Inflammatory macrophage treated with lipopolysaccharide for 4 hours (primary cell): Measurements from ENCODE around the gene TSHZ1.

Source experiments
- DNase-seq: peaks from one replicate; pipeline ENCODE4 v3.0.0-alpha.2; 2020

TSHZ1 gene

DNA sequence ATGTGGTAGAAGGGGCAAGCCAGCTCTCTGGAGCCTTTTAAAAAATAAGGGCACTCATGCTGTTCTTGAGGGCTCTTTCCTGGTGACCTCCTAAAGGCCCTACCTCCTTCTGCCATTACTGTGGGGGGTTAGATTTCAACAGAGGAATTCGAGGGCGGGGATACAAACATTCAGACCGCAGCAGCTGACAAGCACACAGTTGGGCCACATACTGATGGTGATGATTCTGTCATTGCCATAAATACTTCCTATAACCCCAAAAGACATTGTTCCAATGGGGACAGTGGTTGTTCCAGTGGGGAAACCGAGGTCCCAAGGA, 67.0 kb downstream of the TSHZ1 start:
- DNase-seq: no peak

DNA sequence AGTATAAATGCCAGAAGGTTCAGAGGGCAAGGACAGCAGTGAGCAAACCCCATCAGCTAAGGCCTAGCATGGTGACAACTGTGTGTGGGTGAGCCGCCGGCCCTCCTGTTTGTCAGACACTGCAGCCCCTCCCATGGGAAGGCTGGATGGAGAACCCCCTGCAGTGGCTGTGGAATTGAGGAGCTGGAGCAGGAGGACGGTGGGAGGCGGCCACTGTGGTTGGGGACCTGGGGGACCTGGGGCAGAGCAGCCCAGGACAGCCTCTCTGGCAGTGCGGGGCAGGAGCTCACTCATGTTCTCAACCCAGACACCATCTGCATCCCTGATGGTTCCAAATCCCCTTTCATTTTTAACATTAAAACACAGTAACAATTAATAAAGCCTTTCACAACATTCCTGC, 68.8 kb downstream of the TSHZ1 start:
- DNase-seq: no peak

DNA sequence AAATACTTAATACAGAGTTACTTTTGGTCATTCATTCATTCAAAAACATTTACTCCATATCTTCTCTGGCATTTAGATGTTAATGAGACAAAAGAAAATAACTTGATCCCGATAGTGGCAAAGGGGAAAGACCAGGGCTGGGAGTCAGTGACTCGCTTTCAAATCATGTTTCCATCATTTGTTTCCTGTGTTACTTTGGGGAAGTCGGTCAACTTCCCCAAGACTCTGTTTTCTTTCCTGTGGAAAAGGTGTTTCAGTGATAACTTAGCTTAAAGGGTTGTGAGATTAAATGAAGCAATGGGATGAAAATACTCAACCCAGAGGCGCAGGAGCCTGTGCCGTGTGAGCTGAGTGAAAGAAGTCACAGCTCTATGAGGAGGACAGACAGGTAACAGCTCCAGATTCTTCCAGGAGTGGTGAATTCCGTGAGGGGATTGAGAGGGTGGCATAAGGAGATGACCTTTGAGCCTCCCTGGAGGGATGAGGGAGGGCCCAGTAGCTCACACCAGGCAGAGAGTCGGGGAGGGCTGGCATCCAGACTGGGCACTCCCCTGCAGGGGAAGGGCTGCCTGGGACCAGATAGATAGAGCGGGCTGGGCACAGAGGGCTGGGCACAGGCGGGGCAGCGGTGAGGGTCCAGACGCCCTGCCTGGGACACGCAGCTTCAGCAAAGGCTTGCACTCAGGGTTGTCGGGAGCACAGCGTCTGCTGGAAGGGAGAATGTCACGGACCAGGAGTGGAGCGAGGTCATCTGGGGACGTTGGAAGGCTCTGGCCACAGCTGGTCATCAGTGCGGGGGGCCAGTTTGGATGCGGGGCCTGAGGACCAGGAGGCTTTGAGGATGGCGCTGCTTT, 70.1 kb downstream of the TSHZ1 start:
- DNase-seq: no peak

DNA sequence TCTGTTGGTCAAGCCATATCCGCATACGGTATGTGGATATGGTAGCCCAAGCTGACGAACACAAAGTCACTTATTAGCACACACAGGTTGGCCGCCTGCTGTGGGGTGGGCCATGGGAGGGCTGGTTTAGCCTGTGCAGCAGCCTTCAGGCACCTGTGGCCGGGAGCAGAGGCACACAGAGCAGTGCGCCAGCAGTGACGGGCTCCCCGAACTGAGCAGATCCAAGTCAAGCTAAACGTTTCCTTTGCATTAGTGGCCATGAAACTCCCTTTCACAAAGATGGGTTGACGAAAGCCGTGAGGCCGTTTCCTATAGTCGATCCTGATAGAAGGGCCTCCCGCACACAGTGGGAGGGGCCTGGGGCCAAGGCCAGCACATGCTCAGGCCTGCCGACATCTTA, 72.1 kb downstream of the TSHZ1 start:
- no peak for DNase-seq

DNA sequence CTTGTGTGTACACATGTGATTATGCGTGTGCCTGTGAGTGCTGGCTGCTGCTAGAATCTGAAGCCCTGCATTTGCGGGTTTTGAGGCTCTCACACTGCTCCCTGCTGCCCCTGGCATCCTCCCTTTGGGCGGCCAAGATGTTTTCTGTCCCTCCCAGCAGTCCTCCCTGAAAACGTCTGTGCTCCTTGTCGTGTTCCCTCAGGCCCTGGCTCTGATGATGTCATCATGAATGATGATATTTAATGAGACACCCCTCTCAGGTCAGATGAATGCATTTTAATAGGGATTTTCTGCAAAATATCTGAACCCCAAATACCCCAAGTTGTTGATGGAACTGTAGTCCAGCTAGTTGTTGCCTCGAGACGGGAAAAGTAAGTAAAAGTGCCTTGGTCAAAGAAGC, 73.1 kb downstream of the TSHZ1 start:
- no peak for DNase-seq

DNA sequence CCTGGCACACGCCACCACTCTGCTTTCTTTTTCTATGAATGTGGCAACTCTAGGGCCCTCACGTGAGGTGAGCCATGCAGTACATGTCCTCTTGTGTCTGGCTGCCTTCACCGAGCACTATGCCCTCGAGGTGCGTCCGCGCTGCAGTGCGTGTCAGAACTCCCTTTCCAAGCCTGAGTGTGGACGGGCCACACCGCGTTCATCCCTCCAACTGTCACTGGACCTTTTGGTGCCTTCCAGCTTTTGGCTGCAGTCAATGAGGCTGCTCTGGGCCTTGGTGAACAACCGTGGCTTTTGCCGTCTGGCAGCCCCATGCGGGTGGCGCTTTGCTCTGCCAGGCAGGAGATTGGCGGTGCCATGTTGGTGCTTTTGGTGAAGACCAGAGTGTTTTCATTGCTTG, 74.0 kb downstream of the TSHZ1 start:
- DNase-seq: no peak

DNA sequence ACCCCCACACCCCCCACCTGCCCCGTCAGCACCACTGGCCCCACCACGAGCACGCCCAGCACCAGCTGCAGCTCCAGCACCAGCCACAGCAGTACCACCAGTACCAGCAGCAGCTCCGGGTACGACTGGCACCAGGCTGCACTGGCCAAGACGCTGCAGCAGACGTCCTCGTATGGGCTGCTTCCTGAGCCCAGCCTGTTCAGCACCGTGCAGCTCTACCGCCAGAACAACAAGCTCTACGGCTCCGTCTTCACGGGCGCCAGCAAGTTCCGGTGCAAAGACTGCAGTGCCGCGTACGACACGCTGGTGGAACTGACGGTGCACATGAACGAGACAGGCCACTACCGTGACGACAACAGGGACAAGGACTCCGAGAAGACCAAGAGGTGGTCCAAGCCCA, 75.3 kb downstream of the TSHZ1 start:
- DNase-seq: no peak

DNA sequence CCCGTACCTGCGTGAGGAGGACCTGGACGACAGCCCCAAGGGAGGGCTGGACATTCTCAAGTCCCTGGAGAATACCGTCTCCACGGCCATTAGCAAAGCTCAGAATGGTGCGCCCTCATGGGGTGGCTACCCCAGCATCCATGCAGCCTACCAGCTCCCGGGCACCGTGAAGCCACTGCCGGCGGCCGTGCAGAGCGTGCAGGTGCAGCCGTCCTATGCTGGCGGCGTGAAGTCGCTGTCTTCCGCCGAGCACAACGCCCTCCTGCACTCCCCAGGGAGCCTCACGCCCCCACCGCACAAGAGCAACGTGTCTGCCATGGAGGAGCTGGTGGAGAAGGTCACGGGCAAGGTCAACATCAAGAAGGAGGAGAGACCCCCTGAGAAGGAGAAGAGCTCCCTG, 76.4 kb downstream of the TSHZ1 start:
- no peak for DNase-seq

DNA sequence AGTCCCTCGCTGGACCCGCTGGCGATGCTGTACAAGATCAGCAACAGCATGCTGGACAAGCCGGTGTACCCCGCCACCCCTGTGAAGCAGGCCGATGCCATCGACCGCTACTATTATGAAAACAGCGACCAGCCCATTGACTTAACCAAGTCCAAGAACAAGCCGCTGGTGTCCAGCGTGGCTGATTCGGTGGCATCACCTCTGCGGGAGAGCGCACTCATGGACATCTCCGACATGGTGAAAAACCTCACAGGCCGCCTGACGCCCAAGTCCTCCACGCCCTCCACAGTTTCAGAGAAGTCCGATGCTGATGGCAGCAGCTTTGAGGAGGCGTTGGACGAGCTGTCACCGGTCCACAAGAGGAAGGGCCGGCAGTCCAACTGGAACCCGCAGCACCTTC, 77.1 kb downstream of the TSHZ1 start:
- no peak for DNase-seq

DNA sequence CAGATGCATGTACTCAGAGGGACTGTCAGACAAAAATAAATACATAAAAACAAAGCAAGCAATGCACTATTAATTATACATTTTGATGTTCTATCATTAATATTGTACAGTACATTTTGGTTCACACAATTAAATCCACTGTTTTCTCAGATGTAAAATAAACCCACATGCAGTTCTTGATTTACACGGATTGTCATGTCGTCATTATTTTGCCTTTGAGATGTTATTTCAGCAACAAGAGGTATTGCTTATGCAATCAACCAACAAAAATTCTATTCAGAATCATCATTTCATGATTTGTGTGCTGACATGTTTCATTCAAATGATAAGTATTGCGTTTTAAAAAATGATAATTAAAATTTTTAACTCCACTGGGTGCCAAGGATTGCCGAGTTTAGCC, 79.2 kb downstream of the TSHZ1 start:
- no peak for DNase-seq

DNA sequence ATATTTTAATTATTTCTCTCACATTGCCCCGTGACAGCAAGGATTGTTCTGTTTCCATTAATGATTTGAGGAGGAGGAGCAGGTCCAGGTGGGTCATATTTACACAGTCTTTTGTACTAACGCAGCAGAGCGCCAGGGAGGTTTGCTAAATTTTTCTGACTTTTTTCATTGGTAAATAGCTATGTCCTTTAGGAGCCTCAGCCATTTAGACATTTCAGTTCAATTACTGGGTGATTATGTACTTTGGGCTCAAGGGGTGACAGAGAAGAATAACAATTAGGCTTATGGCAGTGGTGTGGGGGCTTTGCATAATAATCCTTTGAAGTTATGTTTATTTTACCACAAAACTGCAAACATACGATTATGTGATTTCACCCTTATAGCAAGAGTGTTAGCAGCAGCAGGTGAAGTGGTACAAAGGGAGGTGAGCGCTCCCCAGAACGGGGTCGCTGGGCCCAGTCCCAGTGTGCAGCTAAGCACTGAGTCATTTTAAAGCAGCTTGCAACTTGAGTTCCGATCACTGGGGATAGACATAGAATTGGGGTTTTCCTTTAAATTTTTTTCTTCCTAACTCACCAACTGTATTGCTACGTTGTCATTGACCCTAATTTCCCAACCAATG, 80.3 kb downstream of the TSHZ1 start:
- DNase-seq: no peak

DNA sequence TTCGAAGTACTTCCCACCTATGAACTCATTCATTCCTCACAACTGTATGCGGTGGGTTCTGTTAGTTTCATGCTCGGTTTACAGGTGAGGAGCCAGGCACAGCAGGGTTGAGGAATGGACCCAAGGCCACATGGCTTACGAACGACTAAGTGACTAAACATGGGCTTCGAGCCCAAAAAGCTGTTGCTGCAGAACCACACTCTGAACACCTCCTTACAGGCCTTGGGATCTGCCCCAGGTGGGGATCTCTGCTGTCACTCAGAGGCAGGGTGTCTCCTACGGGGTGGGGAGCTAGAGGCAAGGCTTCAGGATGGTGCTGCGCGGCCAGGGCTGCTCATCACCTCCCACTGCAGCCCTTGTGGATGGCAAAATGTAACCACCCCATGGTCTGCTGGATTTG, 80.9 kb downstream of the TSHZ1 start:
- DNase-seq: no peak

DNA sequence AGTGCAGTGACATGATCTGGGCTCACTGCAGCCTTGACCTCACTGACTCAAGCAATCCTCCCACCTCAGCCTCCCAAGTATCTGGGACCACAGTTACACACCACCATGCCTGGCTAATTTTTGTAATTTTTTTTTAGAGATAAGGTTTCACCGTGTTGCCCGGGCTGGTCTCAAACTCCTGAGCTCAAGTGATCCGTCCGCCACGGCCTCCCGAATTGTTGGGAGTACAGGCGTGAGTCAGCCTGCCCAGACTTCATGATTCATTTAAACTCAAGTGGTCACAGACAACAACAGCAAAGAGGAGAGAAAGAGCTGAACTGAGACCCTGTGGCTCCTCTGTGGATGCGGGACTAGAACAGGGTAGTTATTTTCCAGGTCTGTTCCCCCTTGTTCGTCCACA, 83.0 kb downstream of the TSHZ1 start:
- DNase-seq: no peak

DNA sequence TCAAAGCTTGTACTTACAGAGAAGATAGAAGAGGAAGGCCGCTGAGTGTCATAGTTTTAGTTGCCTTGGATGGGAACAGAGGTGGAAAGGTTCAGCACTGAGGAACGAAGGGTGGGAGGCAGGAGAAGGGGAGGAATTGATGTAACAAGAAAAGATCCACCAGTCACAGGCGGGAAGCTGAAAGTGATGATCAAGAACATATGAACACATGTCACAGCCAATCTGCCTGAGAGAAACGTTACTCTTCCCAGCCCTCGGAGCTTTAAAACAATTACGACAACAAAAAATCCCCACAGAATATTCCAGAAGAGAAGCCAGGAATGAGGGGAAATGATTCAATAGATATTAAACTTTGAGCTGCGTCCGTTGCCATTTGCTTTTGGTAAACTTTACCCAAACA, 87.1 kb downstream of the TSHZ1 start:
- DNase-seq: no peak

DNA sequence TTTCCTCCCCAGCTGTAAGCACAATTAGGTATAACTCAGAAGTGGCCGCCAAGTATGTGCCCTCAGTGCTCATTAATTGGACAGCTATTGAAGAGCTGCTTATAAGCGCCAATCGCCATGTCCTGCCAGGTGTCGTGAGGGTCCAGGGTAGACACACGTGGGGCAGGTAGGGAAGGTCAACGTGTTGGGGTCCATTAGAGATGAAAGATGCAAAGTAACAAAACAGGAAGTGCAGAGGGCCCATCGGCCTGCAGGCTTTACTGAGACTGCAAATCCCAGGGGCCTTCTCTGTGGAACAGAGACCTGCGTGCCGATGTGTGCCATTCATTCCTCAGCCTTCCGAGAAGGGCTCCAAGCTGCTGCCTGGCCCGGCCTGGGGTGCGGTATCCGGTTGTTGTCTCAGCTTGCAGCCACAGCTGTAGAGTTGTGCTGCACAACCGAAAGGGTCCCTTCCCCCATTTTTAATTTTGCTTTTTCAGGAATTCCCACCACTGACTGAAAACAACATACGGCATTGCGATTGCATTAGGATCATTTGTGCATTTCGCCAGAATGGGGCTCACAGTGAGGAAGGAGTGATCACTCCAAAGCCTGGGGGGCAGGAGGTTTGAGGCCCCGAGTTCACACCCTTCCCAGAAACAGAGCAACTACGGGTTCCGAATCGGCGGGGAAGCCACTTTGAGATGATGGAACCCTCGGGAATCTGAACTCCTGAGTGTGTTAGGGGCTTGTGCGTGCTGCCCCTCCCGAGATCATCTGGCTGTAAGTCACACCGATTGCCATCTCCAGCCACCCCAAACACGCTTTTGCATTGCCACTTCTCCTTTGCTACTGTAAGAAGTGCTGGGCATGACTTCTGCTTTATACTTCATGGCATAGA, 94.3 kb downstream of the TSHZ1 start:
- no peak for DNase-seq

DNA sequence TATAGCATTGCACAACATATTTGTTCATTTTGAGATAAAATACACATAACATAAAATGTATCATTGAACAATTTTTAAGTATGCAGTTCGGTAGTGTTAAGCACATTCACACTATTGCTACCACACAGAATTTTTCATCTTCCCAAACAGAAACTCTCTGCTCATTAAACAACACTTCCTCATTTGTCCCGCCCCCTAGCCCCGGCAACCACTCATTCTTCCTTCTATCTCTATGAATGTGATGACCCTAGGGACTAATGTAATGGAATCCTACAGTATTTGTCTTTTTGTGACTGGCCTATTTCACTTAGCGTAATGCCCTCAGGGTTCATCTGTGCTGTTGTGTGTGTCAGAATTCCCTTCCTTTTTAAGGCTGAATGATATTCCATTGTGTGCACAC, 95.4 kb downstream of the TSHZ1 start:
- no peak for DNase-seq

DNA sequence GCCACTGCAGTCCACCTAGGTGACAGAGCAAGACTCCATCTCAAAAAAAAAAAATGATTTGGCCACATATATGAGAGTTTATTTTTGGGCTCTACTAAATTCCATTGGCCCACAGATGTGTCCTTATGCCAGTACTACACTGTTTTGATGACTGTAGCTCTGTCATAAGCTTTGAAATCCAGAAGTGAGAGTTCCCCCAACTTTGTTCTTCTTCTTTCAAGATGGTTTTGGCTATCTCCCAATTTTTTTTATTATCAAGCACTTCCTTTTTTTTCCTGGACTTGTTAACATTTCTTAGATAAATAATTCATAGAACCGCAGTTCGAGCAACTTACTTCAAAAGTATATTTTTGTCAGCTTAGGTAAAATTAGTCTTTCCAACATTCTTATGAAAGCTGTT, 96.9 kb downstream of the TSHZ1 start:
- peak; percentile 84 for DNase-seq

DNA sequence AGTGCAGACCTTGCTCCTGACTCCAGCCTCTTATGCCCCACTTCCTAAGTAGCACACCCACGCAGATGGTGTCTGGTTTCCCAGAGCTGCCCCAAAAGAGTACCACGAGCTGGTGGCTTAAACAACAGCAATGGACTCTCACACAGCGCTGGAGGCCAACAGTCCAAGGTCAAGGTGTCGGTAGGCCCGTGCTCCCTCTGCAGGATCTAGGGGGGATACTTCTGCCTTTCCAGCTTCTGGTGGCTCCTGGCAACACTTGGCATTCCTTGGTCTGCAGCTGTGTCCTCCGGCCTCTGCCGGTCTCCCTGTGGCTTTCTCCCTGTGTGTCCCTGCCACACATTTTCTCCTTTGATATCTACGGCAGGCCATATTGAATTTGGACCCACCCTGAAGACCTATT, 99.0 kb downstream of the TSHZ1 start:
- DNase-seq: no peak

DNA sequence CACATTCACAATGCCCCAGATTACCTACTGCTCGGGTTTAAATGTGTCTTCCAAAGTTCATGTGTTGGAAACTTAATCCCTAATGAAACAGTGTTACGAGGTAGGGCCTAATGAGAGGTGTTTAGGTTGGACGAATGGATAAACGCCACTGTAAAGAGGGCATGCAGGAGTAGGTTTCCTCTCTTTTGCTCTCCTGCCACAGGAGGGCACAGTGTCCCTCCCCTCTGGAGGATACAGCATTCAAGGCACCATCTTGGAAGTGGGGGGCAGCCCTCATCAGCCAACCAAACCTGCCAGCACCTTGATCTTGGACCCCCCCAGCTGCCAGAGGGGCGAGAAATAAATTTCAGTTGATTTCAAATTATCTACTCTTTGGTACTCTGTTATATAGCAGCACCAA, 103.5 kb downstream of the TSHZ1 start:
- no peak for DNase-seq

DNA sequence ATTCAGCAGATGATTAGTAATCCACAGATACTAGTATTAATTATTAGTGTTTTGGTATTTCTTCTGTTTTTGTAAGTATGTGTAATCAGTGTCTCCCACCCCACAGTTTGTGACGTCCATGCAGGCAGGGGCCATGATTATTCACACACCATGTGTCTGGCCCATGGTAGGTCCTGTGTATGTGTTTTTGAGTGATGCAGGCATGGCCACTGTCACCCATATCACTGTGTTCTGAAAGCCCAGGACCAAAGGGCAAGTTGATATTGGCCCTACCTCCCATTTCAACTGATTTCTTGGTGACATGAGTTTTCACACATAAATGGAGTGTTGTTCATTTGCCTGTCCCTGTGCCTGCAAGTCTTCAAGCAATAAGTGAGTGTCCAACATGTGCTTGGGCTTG, 104.0 kb downstream of the TSHZ1 start:
- DNase-seq: no peak

DNA sequence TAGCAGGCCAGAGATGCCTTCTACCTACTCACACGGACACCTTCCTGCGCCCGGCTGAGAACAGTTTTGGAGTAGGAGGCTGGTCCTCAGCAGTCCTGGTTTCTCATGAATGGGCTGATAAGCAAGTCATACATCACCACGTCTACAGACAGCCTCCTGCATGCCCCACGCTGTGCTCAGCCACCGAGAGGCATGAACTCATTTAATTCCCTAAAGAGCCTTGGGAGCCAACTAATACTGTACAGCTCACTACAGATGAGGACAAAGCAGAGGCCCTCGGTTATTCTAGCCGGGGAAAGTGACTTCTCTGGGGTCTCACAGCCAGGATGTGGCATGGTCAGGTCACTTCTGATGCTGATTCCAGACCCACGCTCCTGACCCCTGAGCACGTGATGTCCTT, 105.6 kb downstream of the TSHZ1 start:
- DNase-seq: no peak

DNA sequence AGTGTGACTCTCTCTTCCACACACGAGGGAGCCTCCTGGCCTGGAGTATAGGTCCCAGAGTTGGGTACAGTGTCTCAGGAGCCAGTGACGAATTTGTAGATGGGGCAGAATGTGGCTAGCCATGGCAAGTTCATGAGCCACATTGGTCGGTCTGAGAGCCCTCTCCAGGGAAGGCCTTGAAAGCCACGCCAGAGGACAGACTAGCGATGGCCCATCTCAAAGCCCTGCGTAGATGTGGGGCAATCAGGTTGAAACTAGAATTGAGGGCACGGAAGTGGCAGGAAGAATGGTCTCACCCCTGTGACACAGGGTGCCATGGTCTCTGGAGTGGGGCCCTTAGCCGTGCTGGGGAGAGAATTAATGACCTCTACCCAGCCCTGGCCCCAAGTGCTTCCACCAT, 106.2 kb downstream of the TSHZ1 start:
- DNase-seq: no peak

DNA sequence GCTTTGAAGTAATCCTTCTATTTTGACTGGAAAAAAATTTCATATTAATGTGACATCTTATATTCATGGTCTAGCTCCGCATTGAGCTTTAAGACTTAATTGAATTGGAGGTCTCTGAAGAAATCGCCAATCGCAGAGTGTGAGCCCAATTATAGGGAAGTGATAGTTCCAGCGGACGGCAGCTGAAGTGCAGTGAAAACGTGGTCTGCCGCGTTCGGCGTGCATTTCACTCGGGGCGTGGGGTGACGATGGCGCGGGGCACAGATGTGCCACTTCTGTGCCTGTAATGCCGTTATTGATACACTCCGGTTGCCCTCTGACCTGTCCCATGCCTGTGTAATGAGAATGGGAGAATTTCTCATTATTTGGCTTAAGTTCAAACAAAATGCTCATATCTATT, 106.7 kb downstream of the TSHZ1 start:
- no peak for DNase-seq

DNA sequence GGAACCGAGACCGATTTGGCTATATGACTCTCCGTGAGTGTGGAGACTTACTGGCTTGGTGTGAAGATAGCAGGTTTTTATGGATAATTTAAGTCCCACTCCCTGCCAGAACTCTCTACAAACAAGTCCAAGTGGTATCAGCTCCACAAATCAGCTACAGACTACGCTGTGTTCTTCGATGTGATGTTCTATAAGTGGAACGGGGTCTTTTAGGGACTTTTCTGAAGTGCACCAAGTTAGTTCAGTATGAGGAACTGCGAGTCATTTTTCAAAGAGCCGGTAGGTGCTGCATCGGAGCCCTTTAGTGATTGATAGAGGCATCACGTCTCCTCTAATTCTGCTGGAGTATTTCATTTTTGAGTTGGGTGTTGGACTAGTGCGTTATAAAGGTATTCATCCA, 107.1 kb downstream of the TSHZ1 start:
- no peak for DNase-seq
